GM18861 (cell line): Measurements from ENCODE around the gene HELZ.
"Not testable (repeated sequence)": the region's sequence is repeated elsewhere in the genome, so short reads cannot be mapped to it uniquely, and the experiment has no call there.

Source experiments
- ATAC-seq: cut with Tn5 transposase; IDR thresholded peaks from one replicate; pipeline ENCODE4 v1.9.1; 2021; ENCODE audit not compliant: unreplicated experiment

HELZ gene

GRCh38 chr17:67245073-67245693, at the start of gene HELZ:
TSS of gene HELZ (minus strand) at chr17:67245196. CDS start at chr17:67218804, 26,392 bp downstream.
- ATAC-seq: peak; percentile 24

- ATAC-seq: peak; percentile 77
Measured at GRCh38 chr17:67293251-67294203, 48.5 kb upstream of the HELZ start.

- ATAC-seq: no peak
Measured at GRCh38 chr17:67290711-67291291, 45.8 kb upstream of the HELZ start.

GRCh38 chr17:67290244-67290643, 45.2 kb upstream of the HELZ start:
- ATAC-seq: no peak

GRCh38 chr17:67289181-67289876, 44.3 kb upstream of the HELZ start:
- ATAC-seq: no peak

GRCh38 chr17:67286826-67287225, 41.8 kb upstream of the HELZ start:
- ATAC-seq: not testable (repeated sequence)

- ATAC-seq: no peak
Measured at GRCh38 chr17:67285360-67285759, 40.4 kb upstream of the HELZ start.

GRCh38 chr17:67283731-67284516, 38.9 kb upstream of the HELZ start:
- no peak for ATAC-seq

- no peak for ATAC-seq
Measured at GRCh38 chr17:67281743-67282142, 36.7 kb upstream of the HELZ start.

GRCh38 chr17:67281053-67281452, 36.1 kb upstream of the HELZ start:
- no peak for ATAC-seq

- ATAC-seq: no peak
Measured at GRCh38 chr17:67280279-67280678, 35.3 kb upstream of the HELZ start.

- ATAC-seq: no peak
Measured at GRCh38 chr17:67279115-67279514, 34.1 kb upstream of the HELZ start.

GRCh38 chr17:67278363-67278762, 33.4 kb upstream of the HELZ start:
- ATAC-seq: no peak

- no peak for ATAC-seq
Measured at GRCh38 chr17:67276075-67276474, 31.1 kb upstream of the HELZ start.

GRCh38 chr17:67274466-67274865, 29.5 kb upstream of the HELZ start:
- no peak for ATAC-seq

GRCh38 chr17:67273900-67274299, 28.9 kb upstream of the HELZ start:
- no peak for ATAC-seq

- ATAC-seq: no peak
Measured at GRCh38 chr17:67272312-67273047, 27.5 kb upstream of the HELZ start.

- ATAC-seq: not testable (repeated sequence)
Measured at GRCh38 chr17:67271187-67271586, 26.2 kb upstream of the HELZ start.

GRCh38 chr17:67270416-67270815, 25.4 kb upstream of the HELZ start:
- no peak for ATAC-seq

- no peak for ATAC-seq
Measured at GRCh38 chr17:67266496-67266895, 21.5 kb upstream of the HELZ start.
